ENCODE data around the gene UBE2G1.
A peak's percentile ranks its signal among the peaks of the same experiment; 100 is the strongest.
"Not testable (repeated sequence)": the region's sequence is repeated elsewhere in the genome, so short reads cannot be mapped to it uniquely, and the experiment has no call there.

Gene UBE2G1

DNA sequence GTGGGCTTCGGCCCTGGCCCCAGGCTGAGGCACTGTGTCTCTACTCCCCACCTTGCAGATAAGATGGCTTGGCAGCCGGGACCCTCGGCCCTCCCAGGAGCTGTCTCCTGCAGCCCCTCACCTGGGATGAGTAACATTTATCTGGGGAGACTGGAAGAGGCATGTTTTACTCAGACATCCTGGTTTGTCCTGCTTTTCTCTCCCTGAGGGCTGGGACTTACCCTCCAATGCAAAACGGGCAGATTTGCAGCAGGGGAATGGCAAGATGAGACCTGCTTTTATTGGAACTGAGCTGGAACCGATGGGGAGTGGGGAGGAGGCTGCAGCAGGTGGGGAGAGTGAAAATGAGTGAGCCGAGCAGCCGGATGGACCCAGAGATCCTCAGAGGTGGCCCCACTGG is 27.3 kb upstream of the UBE2G1 start:
- TF ChIP-seq, protein P1, sequence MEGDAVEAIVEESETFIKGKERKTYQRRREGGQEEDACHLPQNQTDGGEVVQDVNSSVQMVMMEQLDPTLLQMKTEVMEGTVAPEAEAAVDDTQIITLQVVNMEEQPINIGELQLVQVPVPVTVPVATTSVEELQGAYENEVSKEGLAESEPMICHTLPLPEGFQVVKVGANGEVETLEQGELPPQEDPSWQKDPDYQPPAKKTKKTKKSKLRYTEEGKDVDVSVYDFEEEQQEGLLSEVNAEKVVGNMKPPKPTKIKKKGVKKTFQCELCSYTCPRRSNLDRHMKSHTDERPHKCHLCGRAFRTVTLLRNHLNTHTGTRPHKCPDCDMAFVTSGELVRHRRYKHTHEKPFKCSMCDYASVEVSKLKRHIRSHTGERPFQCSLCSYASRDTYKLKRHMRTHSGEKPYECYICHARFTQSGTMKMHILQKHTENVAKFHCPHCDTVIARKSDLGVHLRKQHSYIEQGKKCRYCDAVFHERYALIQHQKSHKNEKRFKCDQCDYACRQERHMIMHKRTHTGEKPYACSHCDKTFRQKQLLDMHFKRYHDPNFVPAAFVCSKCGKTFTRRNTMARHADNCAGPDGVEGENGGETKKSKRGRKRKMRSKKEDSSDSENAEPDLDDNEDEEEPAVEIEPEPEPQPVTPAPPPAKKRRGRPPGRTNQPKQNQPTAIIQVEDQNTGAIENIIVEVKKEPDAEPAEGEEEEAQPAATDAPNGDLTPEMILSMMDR (IDR thresholded peaks at IDR 0.05; ENCODE audit: insufficient read depth, low read depth, low read length, missing control alignments) = no peak
- peak; percentile 50 for DNase-seq (ENCODE audit: low read depth)
- H3K4me3 ChIP-seq (ENCODE audit: low read depth, low read length) = peak overlapping the region; percentile 59

DNA sequence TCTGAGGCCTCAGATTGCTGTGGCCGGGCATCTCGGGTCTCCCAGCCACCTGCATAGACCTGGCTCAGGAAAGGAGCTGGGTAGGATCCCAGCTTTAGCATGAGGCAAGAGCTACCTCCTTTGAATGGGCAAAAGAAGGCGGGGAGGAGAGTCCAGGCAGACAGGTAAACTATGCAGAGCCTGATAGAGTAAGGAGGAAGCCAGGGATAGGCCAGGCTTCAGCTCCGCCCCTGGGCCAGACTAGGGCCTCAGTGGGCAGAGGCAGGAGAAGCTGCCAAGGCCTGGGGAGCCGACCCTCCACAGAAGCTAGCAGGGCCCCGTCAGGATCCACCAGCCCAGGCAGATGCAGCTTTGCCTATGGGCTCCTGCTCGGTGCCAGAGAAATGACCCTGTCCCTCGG is 22.6 kb upstream of the UBE2G1 start:
- no peak overlapping the region for H3K4me3 ChIP-seq (ENCODE audit: low read depth, low read length)
- TF ChIP-seq, protein P1 (IDR thresholded peaks at IDR 0.05; ENCODE audit: insufficient read depth, low read depth, low read length, missing control alignments) = no peak
- DNase-seq (ENCODE audit: low read depth) = no peak

DNA sequence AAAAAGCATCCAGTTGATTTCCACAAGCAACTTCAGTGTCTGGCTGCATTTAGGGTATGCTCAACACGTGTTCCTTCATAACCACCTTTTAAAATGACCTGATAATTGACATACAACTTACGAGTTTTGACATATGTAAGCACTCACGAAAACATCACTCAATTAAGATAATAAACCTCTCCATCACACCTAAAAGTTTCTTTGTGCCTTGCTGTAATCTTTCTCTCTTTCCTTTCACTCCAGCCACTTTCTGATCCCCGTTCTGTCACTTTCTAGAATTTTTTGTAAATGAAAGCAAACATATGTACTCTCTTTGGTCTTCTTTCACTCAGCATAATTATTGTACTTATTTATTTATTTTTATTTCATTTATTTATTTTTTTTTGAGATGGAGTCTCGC is 20.7 kb upstream of the UBE2G1 start:
- TF ChIP-seq, protein P1 (IDR thresholded peaks at IDR 0.05; ENCODE audit: insufficient read depth, low read depth, low read length, missing control alignments) = no peak
- no peak for DNase-seq (ENCODE audit: low read depth)
- H3K4me3 ChIP-seq (ENCODE audit: low read depth, low read length) = no peak overlapping the region

DNA sequence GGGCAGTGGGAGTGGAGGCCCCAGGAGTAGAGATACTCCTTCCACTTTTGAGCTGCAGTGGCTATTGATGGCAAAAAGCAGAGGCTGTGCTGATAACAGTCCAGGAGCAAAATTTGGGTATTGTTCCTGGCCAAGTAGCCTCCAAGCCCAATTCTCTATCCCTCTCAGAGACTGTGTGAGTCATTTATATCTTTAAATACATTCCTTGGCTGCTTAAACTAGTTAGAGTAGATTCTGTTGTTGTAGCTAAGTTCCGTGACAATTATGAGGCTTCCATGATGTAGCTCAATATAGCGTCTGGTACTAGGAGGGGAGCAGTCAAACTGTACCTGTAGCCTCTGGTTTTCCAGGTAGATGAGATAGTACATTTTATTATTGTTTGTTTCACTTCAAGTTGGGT is 19.9 kb upstream of the UBE2G1 start:
- TF ChIP-seq, protein P1 (IDR thresholded peaks at IDR 0.05; ENCODE audit: insufficient read depth, low read depth, low read length, missing control alignments) = no peak
- no peak for DNase-seq (ENCODE audit: low read depth)
- H3K4me3 ChIP-seq (ENCODE audit: low read depth, low read length) = no peak overlapping the region

DNA sequence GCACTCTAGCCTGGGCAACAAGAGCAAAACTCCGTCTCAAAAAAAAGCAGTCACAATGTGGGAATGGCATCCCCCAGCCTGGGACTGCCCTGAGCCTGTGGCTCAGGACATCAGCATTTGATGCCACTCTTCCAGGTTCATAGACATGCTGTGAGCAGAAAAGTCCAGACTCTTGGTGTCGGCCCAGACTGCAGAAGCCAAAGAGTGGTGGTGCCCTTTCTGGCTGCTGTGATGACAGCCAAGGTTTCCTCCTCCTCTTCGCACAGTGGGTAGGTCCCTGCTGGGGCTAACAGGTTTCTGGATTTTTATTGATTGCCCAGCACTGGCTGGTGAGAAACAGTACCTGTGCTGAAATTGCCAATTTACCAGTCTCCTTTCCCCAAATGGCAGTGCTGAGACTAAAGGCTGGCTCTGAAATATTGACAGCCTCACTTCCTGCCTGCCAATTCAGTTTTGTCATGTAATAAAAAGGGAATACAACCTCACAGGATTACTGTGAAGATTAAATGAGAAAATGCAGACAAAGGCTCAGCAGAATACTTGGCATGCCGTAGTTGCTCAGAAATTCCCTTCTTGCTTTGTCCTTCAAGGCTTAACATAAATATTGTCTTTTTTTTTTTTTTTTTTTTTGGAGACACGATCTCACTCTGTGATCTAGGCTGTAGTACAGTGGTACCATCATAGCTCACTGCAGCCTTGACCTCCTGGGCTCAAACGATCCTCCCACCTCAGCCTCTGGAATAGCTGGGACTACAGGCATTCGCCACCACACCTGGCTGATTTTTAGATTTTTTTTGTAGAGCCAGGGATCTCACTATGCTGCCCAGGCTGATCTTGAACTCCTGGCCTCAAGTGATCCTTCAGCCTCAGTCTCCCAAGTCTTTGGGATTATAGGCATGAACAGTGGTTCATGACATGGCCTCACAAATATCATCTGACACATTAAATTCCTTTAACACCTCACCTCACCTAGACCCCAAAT is 15.5 kb upstream of the UBE2G1 start:
- no peak for DNase-seq (ENCODE audit: low read depth)
- TF ChIP-seq, protein P1 (IDR thresholded peaks at IDR 0.05; ENCODE audit: insufficient read depth, low read depth, low read length, missing control alignments) = no peak
- H3K4me3 ChIP-seq (ENCODE audit: low read depth, low read length) = no peak overlapping the region

DNA sequence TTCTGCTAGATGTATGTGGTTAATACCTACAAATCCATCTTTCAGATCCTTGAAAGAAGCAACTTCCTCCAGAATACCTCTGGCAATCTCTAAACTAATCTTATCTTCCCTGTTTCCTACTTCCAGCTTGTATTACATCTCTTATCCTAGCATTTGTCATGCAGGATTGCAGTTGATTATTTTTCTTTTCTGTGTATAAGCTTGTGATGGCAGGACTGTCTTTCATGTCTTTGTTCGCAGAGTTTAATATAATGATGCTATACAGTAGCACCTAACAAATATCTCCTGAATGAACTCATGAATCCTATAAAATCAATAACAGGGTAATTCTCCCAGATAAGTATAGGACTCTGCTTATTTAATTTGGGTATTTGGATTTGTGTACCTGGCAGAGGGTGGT is 12.2 kb upstream of the UBE2G1 start:
- no peak overlapping the region for H3K4me3 ChIP-seq (ENCODE audit: low read depth, low read length)
- no peak for DNase-seq (ENCODE audit: low read depth)
- TF ChIP-seq, protein P1 (IDR thresholded peaks at IDR 0.05; ENCODE audit: insufficient read depth, low read depth, low read length, missing control alignments) = no peak

DNA sequence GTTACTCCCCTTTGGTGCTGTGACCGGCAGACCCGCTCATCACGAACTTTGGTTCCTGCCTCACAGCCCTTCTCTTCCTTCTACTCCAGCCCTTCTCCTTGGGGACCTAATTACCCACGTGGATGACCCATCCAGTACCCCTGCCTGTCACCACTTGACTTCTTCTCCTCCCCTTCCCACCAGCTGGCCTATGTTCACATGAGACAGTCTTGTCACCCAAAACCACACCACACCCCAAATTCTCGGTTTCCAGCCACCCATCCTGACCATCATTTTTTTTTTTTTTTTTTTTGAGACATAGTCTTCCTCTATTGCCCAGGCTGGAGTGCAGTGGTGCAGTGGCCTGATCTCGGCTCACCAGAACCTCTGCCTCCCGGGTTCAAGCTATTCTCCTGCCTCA is 10.8 kb upstream of the UBE2G1 start:
- not testable (repeated sequence) for H3K4me3 ChIP-seq (ENCODE audit: low read depth, low read length)
- DNase-seq (ENCODE audit: low read depth) = peak; percentile 96

DNA sequence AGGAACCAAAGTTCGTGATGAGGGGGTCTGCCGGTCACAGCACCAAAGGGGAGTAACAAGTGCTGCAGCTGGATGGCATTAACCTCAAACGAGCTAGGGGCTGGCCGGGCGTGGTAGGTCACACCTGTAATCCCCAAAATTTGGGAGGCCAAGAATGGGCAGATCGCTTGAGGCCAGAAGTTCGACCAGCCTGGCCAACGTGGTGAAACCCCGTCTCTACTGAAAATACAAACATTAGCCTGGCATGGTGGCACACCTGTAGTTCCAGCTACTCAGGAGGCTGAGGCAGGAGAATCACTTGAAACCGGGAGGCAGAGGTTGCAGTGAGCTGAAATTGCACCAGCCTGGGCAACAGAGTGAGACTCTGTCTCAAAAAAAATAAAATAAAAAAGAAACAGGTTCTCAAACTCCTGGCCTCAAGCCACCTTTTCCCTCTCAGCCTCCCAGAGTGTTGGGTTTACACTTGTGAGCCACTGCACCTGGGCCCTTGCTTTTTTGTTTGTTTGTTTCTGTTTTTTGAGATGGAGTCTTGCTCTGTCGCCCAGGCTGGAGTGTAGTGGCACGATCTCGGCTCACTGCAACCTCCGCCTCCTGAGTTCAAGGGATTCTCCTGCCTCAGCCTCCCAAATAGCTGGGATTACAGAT is 9.4 kb upstream of the UBE2G1 start:
- H3K4me3 ChIP-seq (ENCODE audit: low read depth, low read length) = peak overlapping the region; percentile 27
- peak; percentile 62 for DNase-seq (ENCODE audit: low read depth)

Measured in GM12865 (cell line).